Measurements from ENCODE around the gene IVNS1ABP. TPM values are rescaled to one million over a fixed set of nuclear protein-coding genes. Genes with fewer than 3 reads are reported as not detected.

The IVNS1ABP gene
- total and polyA plus RNA-seq, 4 experiments from 2014 or later, result 74.0 to 187 (median 129) TPM

DNA sequence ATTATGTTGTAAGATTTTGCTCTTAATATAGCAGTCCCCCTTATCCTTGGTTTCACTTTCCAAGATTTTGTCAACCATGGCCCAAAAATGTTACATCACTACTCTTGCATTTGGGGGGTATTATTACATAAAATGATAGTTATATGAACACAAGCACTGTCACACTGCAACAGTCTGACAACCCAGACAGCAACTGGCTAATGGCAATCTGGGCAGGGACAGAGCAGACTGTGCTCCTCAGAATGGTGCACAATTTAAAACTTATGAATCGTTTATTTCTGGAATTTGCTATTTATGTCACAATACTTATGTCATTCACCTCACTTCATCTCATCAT lies 2.1 kb upstream of the IVNS1ABP start:
- Mint-ChIP-seq H3K4me1 (peaks cover 15 to 40% (median 30%) of the 10 kb centered on the region in 4 donors), H3K4me3 (peak overlapping the region in 2 of 8 donors; percentile 9 to 17), H3K9me3 (peaks cover 0 to 10% (median 0%) of the 10 kb centered on the region in 8 donors), H3K36me3 (peaks cover 0 to 24% of the 10 kb centered on the region in 2 donors), H3K27ac (peak overlapping the region in 5 of 7 donors; percentile 24 to 99 (median 61)), H3K27me3 (no peaks in the 10 kb centered on the region)
- no peaks in the 10 kb centered on the region for H3K27me3 ChIP-seq (ENCODE audit: insufficient read depth, low read length)
- POLR2A ChIA-PET (ENCODE audit: partially characterized antibody), result interaction anchor here (3.7 to 4.6 kb wide), 7 partner anchors 19 to 360 kb away, joined by 34 to 174 read pairs (median 75); no protein-coding TSS in a partner anchor
- CTCF ChIA-PET (ENCODE audit: partially characterized antibody), result interaction anchor here (1.2 to 5.1 kb wide), 7 partner anchors 9 to 360 kb away, joined by 3 to 66 read pairs (median 34); no protein-coding TSS in a partner anchor
- no peak overlapping the region for H3K27ac ChIP-seq (ENCODE audit: low read depth, low read length)
- H3K4me1 ChIP-seq (ENCODE audit: insufficient read depth, low read length), result peaks cover 29% of the 10 kb centered on the region
- no peaks in the 10 kb centered on the region for H3K36me3 ChIP-seq (ENCODE audit: insufficient read depth, low read length)
- intact Hi-C loops (cut with micrococcal nuclease), result loop anchor here (5.0 kb wide), 4 partner anchors 73 to 347 kb away; partner anchors contain the start of gene NIBAN1
- H3K4me3 ChIP-seq (ENCODE audit: low read length in 2 of 2), result no peak overlapping the region
- no peak for DNase-seq
- H3K9me3 ChIP-seq (ENCODE audit: control insufficient read depth in 1 of 2, low read length in 2 of 2), result no peaks in the 10 kb centered on the region

DNA sequence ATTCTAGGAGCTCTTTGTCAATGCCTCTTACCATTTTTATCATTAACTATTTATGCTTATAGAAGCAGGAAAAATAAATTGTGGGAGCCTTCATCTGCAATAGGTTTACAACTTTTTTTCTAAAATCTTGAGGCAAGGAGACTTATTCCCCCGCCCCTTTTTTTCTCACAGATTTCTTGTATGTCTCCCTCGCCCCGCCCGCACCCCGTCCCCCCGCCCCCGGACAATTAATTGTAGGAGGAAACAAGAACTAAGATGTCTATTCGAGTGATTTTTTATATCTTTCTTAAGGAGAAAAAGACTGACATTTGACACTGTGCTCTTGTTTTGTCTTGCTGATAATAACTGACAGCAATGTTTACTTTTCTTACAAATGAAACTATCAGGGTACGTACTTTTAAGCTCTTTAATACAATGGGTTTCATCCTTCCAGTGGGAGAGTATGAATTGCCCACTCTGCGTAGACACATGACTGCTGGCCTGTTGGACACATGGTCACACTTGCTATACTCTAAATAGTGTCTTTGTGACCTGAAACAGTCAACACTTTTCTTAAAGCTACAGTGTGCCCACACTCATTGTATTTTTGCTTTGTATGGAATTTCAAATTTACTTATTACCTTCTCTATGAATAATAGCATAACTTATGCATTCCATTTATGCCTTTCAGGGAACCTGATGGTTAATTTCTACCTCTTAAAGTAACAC lies 1.5 kb upstream of the IVNS1ABP start:
- Histone ChIP-seq H3K36me3 (ENCODE audit: insufficient read depth, low read length) (no peaks in the 10 kb centered on the region), H3K4me3 (ENCODE audit: low read length in 2 of 2) (peak overlapping the region in 1 of 2 donors; percentile 90), H3K4me1 (ENCODE audit: insufficient read depth, low read length) (peaks cover 34% of the 10 kb centered on the region), H3K27ac (ENCODE audit: low read depth, low read length) (peak overlapping the region; percentile 99), H3K9me3 (ENCODE audit: control insufficient read depth in 1 of 2, low read length in 2 of 2) (no peaks in the 10 kb centered on the region), H3K27me3 (ENCODE audit: insufficient read depth, low read length) (no peaks in the 10 kb centered on the region)
- DNase-seq, result no peak
- peak overlapping the region; percentile 99 to 100 (median 99) for H3K27ac Mint-ChIP-seq
- H3K9me3 Mint-ChIP-seq, result peaks cover 0 to 10% (median 0%) of the 10 kb centered on the region in 8 donors
- CTCF ChIA-PET (ENCODE audit: partially characterized antibody), result interaction anchor here (1.0 to 5.1 kb wide), 18 partner anchors 9 to 360 kb away, joined by 3 to 66 read pairs (median 8); no protein-coding TSS in a partner anchor
- POLR2A ChIA-PET (ENCODE audit: partially characterized antibody), result interaction anchor here (0.8 to 4.6 kb wide), 33 partner anchors 9 to 376 kb away, joined by 3 to 174 read pairs (median 12); partner anchors contain the start of genes NIBAN1, SWT1 and TRMT1L
- H3K36me3 Mint-ChIP-seq, result peaks cover 0 to 24% of the 10 kb centered on the region in 2 donors
- H3K4me3 Mint-ChIP-seq, result peak overlapping the region; percentile 93 to 99 (median 97)
- intact Hi-C loops (cut with micrococcal nuclease), result loop anchor here (5.0 kb wide), 4 partner anchors 74 to 346 kb away; partner anchors contain the start of gene NIBAN1
- H3K4me1 Mint-ChIP-seq, result peaks cover 20 to 45% (median 35%) of the 10 kb centered on the region in 4 donors
- H3K27me3 Mint-ChIP-seq, result no peaks in the 10 kb centered on the region

DNA sequence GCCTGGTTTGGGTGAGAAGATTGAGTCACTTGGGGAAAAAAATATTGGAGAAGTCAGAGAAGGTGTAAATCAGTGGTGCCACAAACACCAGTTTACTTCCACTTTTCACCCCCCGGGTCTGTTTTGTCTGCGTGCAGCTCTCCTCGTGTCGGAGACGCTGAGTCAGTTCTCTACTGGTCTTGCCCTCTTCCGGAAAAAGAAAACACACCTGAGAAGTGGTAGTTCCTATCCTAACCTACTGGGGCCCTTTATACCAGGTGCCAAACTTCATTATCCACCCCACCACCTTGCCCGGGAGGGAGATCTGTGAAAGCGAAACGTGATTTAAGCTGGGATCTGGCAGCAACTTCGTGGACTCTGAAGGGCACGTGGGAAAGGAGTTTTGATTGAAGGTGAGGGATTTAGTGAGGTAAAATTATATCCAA lies 855 bp upstream of the IVNS1ABP start:
- Histone ChIP-seq H3K27me3 (ENCODE audit: insufficient read depth, low read length) (no peaks in the 10 kb centered on the region), H3K4me1 (ENCODE audit: insufficient read depth, low read length) (peaks cover 41% of the 10 kb centered on the region), H3K4me3 (ENCODE audit: low read length in 2 of 2) (peak overlapping the region; percentile 82 to 90), H3K9me3 (ENCODE audit: control insufficient read depth in 1 of 2, low read length in 2 of 2) (no peaks in the 10 kb centered on the region), H3K36me3 (ENCODE audit: insufficient read depth, low read length) (no peaks in the 10 kb centered on the region), H3K27ac (ENCODE audit: low read depth, low read length) (peak overlapping the region; percentile 99)
- intact Hi-C loops (cut with micrococcal nuclease), result loop anchor here (1.0 to 5.0 kb wide), 19 partner anchors 20 to 1847 kb away; partner anchors contain the start of genes EDEM3, NIBAN1, ODR4 and RNF2
- Mint-ChIP-seq H3K36me3 (peaks cover 0 to 24% of the 10 kb centered on the region in 2 donors), H3K4me1 (peaks cover 27 to 52% (median 42%) of the 10 kb centered on the region in 4 donors), H3K27ac (peak overlapping the region; percentile 99 to 100 (median 99)), H3K27me3 (no peaks in the 10 kb centered on the region), H3K4me3 (peak overlapping the region; percentile 93 to 99 (median 97)), H3K9me3 (peaks cover 0 to 10% (median 0%) of the 10 kb centered on the region in 8 donors)
- ChIA-PET CTCF (ENCODE audit: partially characterized antibody) (interaction anchor here (0.8 to 5.1 kb wide), 24 partner anchors 10 to 361 kb away, joined by 3 to 66 read pairs (median 6); no protein-coding TSS in a partner anchor), POLR2A (ENCODE audit: partially characterized antibody) (interaction anchor here (0.8 to 4.6 kb wide), 46 partner anchors 10 to 1057 kb away, joined by 3 to 174 read pairs (median 8); partner anchors contain the start of genes NIBAN1, ODR4, SWT1 and TPR)
- peak in 4 of 5 donors; percentile 80 to 94 (median 85) for DNase-seq

DNA sequence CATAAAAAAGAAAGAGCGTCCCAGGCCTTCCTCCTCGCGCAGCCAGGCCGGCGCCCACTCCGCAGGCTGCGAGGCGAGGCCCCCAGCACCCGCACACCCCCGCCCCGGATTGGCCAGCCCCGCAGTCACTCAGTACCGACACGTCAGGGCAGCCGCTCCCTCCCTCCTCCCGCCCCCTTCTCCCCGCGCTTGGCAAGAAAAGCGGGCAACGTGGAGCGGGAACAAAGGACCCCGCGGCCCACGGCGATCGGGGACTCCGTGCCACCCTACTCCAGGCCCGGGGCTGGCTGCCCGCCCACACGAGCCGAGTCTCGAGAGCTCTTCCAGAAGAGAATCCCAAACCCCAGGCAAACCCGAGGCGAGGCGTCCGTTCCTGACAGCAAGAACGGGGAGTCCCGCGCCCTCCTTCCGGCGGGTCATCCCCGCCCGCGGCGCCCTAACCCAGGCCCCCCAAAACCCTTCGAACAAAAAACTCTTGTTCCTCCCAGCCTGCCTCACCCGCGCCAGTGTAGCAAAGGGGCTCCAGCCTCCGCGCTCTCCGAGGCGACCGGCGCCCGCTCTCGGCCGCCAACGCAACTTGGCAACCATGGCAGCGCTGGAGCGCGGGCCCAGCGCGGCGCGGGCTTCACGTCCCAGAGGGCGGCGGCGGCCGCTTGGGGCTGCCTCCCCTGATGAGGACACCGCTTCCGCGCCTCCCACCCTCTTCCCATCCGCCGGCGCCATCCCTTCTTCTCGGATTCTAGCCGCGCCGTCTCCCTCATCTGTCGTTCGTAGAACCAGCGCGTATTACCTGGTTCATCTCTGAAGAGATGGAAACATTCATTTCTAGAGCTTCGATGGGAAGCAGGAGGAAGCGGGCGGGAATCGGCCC lies 645 bp downstream of the IVNS1ABP start:
- peaks cover 7 to 31% of the 10 kb centered on the region in 2 donors for H3K36me3 Mint-ChIP-seq
- H3K36me3 ChIP-seq (ENCODE audit: insufficient read depth, low read length), result no peaks in the 10 kb centered on the region
- peaks cover 37 to 67% (median 55%) of the 10 kb centered on the region in 4 donors for H3K4me1 Mint-ChIP-seq
- H3K4me3 Mint-ChIP-seq, result peak overlapping the region; percentile 93 to 99 (median 97)
- peaks cover 56% of the 10 kb centered on the region for H3K4me1 ChIP-seq (ENCODE audit: insufficient read depth, low read length)
- H3K4me3 ChIP-seq (ENCODE audit: low read length in 2 of 2), result peak overlapping the region; percentile 63 to 90
- peak; percentile 84 to 91 (median 87) for DNase-seq
- H3K9me3 Mint-ChIP-seq, result peaks cover 0 to 10% (median 0%) of the 10 kb centered on the region in 8 donors
- ChIA-PET POLR2A (ENCODE audit: partially characterized antibody) (interaction anchor here (0.8 to 4.6 kb wide), 53 partner anchors 8 to 1059 kb away, joined by 3 to 174 read pairs (median 6); partner anchors contain the start of genes EDEM3, NIBAN1, ODR4 and RNF2), CTCF (ENCODE audit: partially characterized antibody) (interaction anchor here (0.6 to 5.1 kb wide), 30 partner anchors 17 to 1059 kb away, joined by 3 to 66 read pairs (median 6); partner anchors contain the start of genes ODR4 and TPR)
- intact Hi-C loops (cut with micrococcal nuclease), result loop anchor here (1.0 to 5.0 kb wide), 19 partner anchors 22 to 1846 kb away; partner anchors contain the start of genes EDEM3, NIBAN1, ODR4 and RNF2
- H3K27ac Mint-ChIP-seq, result peak overlapping the region; percentile 99 to 100 (median 99)
- no peaks in the 10 kb centered on the region for H3K27me3 Mint-ChIP-seq
- no peaks in the 10 kb centered on the region for H3K9me3 ChIP-seq (ENCODE audit: control insufficient read depth in 1 of 2, low read length in 2 of 2)
- peak overlapping the region; percentile 99 for H3K27ac ChIP-seq (ENCODE audit: low read depth, low read length)
- no peaks in the 10 kb centered on the region for H3K27me3 ChIP-seq (ENCODE audit: insufficient read depth, low read length)

DNA sequence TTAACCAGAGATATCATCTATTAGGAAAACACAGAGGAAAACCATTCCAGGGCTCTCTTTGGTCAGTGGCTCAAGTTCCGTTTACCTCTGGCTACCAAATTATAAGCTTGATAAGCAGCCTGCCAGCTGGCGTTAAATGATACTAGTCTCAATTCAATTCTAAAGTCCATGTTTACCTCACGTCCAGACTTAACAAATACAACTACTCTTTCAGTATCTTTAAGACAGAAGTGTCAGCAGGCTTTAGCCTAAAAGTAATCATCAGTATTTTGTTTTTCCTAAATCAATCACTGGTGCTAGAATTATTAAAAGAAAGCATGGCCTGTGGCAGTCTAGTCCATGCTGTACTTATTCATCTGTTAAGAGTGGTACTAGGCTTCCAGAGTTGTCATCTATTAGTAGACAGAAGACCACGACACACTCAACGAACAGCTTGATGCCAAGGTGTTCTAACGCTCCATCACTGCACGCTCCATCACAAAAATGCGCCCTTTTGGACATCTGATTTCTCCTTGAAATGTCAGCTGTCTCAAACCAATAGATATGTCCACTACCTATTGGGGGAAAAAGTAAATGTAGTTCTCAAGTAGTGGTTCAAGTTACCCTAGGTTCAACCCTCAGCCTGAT lies 1.5 kb downstream of the IVNS1ABP start:
- POLR2A ChIA-PET (ENCODE audit: partially characterized antibody), result interaction anchor here (0.5 to 4.6 kb wide), 27 partner anchors 8 to 560 kb away, joined by 3 to 174 read pairs (median 15); partner anchors contain the start of genes EDEM3, SWT1 and TRMT1L
- no peaks in the 10 kb centered on the region for H3K27me3 ChIP-seq (ENCODE audit: insufficient read depth, low read length)
- H3K27ac ChIP-seq (ENCODE audit: low read depth, low read length), result peak overlapping the region; percentile 99
- intact Hi-C loops (cut with micrococcal nuclease), result loop anchor here (2.0 to 5.0 kb wide), 8 partner anchors 15 to 1845 kb away; partner anchors contain the start of genes EDEM3 and NIBAN1
- peaks cover 5% of the 10 kb centered on the region for H3K36me3 ChIP-seq (ENCODE audit: insufficient read depth, low read length)
- Mint-ChIP-seq H3K27ac (peak overlapping the region; percentile 96 to 100 (median 99)), H3K4me3 (peak overlapping the region; percentile 93 to 99 (median 97)), H3K36me3 (peaks cover 10 to 37% of the 10 kb centered on the region in 2 donors), H3K4me1 (peaks cover 39 to 71% (median 57%) of the 10 kb centered on the region in 4 donors), H3K9me3 (peaks cover 0 to 11% (median 0%) of the 10 kb centered on the region in 8 donors), H3K27me3 (no peaks in the 10 kb centered on the region)
- CTCF ChIA-PET (ENCODE audit: partially characterized antibody), result interaction anchor here (0.8 to 5.1 kb wide), 14 partner anchors 16 to 1060 kb away, joined by 3 to 66 read pairs (median 14); partner anchors contain the start of genes ODR4 and TPR
- peaks cover 61% of the 10 kb centered on the region for H3K4me1 ChIP-seq (ENCODE audit: insufficient read depth, low read length)
- H3K4me3 ChIP-seq (ENCODE audit: low read length in 2 of 2), result peak overlapping the region; percentile 63 to 90
- no peak for DNase-seq
- no peaks in the 10 kb centered on the region for H3K9me3 ChIP-seq (ENCODE audit: control insufficient read depth in 1 of 2, low read length in 2 of 2)

All from CD4-positive, alpha-beta memory T cell (primary cell).